Gastroesophageal sphincter (tissue), 4 donors: ENCODE results near the gene NAV2. TPM values are rescaled to one million over a fixed set of nuclear protein-coding genes. Genes with fewer than 3 reads are reported as not detected.

ENCODE experiments used
- ATAC-seq: fragments of 150-250 bp; one replicate; pipeline ENCODE4 v1.9.1; 2016; ENCODE audit warnings: mild to moderate bottlenecking, moderate library complexity
- H3K27ac ChIP-seq, 4 donors: fragments of 200-600 bp; sonication (generic) in 3 of 4; 1 replicate in 3 of 4; 2 replicates in 1 of 4; pipeline ENCODE4 v1.5.1; 2016 to 2019
- H3K27me3 ChIP-seq: fragments of 200-600 bp; sonication (generic); one replicate; pipeline ENCODE4 v1.5.1; 2019
- H3K36me3 ChIP-seq, 2 donors: fragments of 200-600 bp; sonication (generic); one replicate each; pipeline ENCODE4 v1.5.1; 2019; ENCODE audit warnings: control low read depth in 1 of 2
- H3K4me1 ChIP-seq, 3 donors: fragments of 200-600 bp; sonication (generic); 1 replicate in 2 of 3; 2 replicates in 1 of 3; pipeline ENCODE4 v1.5.1; 2016 to 2019; ENCODE audit warnings: control low read depth in 2 of 3
- H3K4me3 ChIP-seq, 2 donors: fragments of 200-600 bp; sonication (generic); one replicate each; pipeline ENCODE4 v1.5.1; 2019; ENCODE audit warnings: mild to moderate bottlenecking in 1 of 2, moderate library complexity in 1 of 2
- H3K9me3 ChIP-seq, 3 donors: fragments of 200-600 bp; sonication (generic); one replicate each; pipeline ENCODE4 v1.5.1; 2017 to 2019; ENCODE audit warnings: control low read depth in 2 of 3
- CTCF ChIP-seq, 4 experiments: fragments of 200-600 bp in 2 of 4; fragments of 450-650 bp in 2 of 4; sonication (generic) in 1 of 4; IDR thresholded peaks; one replicate each; pipeline ENCODE4 v1.5.1; 2017 to 2019; ENCODE audit warnings: antibody characterized with exemption in 4 of 4, mild to moderate bottlenecking in 2 of 4, moderate library complexity in 2 of 4
- EP300 ChIP-seq: sonication (generic); formaldehyde crosslinking; IDR thresholded peaks from one replicate; pipeline ENCODE4 v1.6.1; 2017; ENCODE audit warnings: antibody characterized with exemption, mild to moderate bottlenecking
- POLR2A ChIP-seq, 2 donors: fragments of 450-650 bp; IDR thresholded peaks; one replicate each; pipeline ENCODE4 v1.6.1; 2017; ENCODE audit warnings: antibody characterized with exemption in 2 of 2, mild to moderate bottlenecking in 2 of 2, moderate library complexity in 1 of 2
- POLR2AphosphoS5 ChIP-seq: sonication (generic); formaldehyde crosslinking; IDR thresholded peaks from one replicate; pipeline ENCODE4 v1.6.1; 2017; ENCODE audit warnings: antibody characterized with exemption
- WGBS, 2 donors: methylation state at CpG; one replicate each; pipeline ENCODE4 v1.1.5; 2018; ENCODE audit warnings: low coverage in 1 of 2; 5-methylcytosine and 5-hydroxymethylcytosine counted together
- total RNA-seq, 4 donors: library from RNA; depleted of rRNA; stranded (reverse); fragments of >200 nt; gene quantifications; one replicate each; pipeline ENCODE4 v1.1.0, GENCODE V29; 2016

Gene NAV2
- total RNA-seq, 4 donors from 2014 or later = 19.5 to 57.1 (median 43.4) TPM

- no peaks in the 10 kb centered on the region for H3K36me3 ChIP-seq
- H3K27me3 ChIP-seq = no peaks in the 10 kb centered on the region
- H3K4me1 ChIP-seq = peaks cover 7 to 91% (median 9%) of the 10 kb centered on the region in 3 donors
- WGBS, 2 donors = 35 to 39% methylated on average over 2 of the region's 4 CpGs
- H3K9me3 ChIP-seq = no peaks in the 10 kb centered on the region
- no peak overlapping the region for H3K4me3 ChIP-seq
- no peak for ATAC-seq
- no peak for TF ChIP-seq EP300
- no peak for TF ChIP-seq POLR2A (IDR thresholded peaks at IDR 0.05)
- no peak for TF ChIP-seq CTCF (IDR thresholded peaks at IDR 0.05)
- TF ChIP-seq POLR2AphosphoS5 = no peak
- no peak overlapping the region for H3K27ac ChIP-seq
These were observed 90.2 kb downstream of the NAV2 start for GRCh38 chr11:19802773-19803293.

GRCh38 chr11:19803506-19803998 lies 90.9 kb downstream of the NAV2 start:
- Histone ChIP-seq H3K36me3 (no peaks in the 10 kb centered on the region), H3K4me3 (no peak overlapping the region), H3K4me1 (peaks cover 7 to 91% (median 9%) of the 10 kb centered on the region in 3 donors), H3K9me3 (no peaks in the 10 kb centered on the region), H3K27ac (no peak overlapping the region), H3K27me3 (no peaks in the 10 kb centered on the region)
- no peak for TF ChIP-seq CTCF (IDR thresholded peaks at IDR 0.05)
- TF ChIP-seq EP300 = no peak
- no peak for TF ChIP-seq POLR2A (IDR thresholded peaks at IDR 0.05)
- no peak for TF ChIP-seq POLR2AphosphoS5
- 89 to 92% methylated on average over 3 of the region's 3 CpGs for WGBS, 2 donors
- ATAC-seq = no peak

GRCh38 chr11:19805376-19805775 lies 92.7 kb downstream of the NAV2 start:
- H3K4me3 ChIP-seq = no peak overlapping the region
- 10 to 62% methylated on average over 2 to 4 of the region's 5 CpGs for WGBS, 2 donors
- H3K9me3 ChIP-seq = no peaks in the 10 kb centered on the region
- no peak for ATAC-seq
- H3K36me3 ChIP-seq = no peaks in the 10 kb centered on the region
- H3K27ac ChIP-seq = no peak overlapping the region
- H3K4me1 ChIP-seq = peaks cover 7 to 75% (median 9%) of the 10 kb centered on the region in 3 donors
- TF ChIP-seq CTCF (IDR thresholded peaks at IDR 0.05) (no peak), POLR2A (IDR thresholded peaks at IDR 0.05) (no peak)
- no peaks in the 10 kb centered on the region for H3K27me3 ChIP-seq

- Histone ChIP-seq H3K4me3 (no peak overlapping the region), H3K9me3 (no peaks in the 10 kb centered on the region), H3K36me3 (no peaks in the 10 kb centered on the region), H3K27me3 (no peaks in the 10 kb centered on the region), H3K27ac (no peak overlapping the region), H3K4me1 (peaks cover 7 to 75% (median 9%) of the 10 kb centered on the region in 3 donors)
- WGBS, 2 donors = 56 to 59% methylated on average over 2 of the region's 2 CpGs
- no peak for TF ChIP-seq CTCF (IDR thresholded peaks at IDR 0.05)
- no peak for TF ChIP-seq POLR2AphosphoS5
- TF ChIP-seq POLR2A (IDR thresholded peaks at IDR 0.05) = no peak
- TF ChIP-seq EP300 = no peak
- ATAC-seq = no peak
These were observed 93.2 kb downstream of the NAV2 start for GRCh38 chr11:19805827-19806226.

- no peak for ATAC-seq
- WGBS, 2 donors = 51 to 68% methylated on average over 2 of the region's 2 CpGs
These were observed 93.6 kb downstream of the NAV2 start for GRCh38 chr11:19806251-19806650.

More at GRCh38 chr11:19806251-19806650, 93.6 kb downstream of the NAV2 start:
- TF ChIP-seq POLR2A (IDR thresholded peaks at IDR 0.05) (no peak), POLR2AphosphoS5 (no peak), CTCF (IDR thresholded peaks at IDR 0.05) (no peak), EP300 (no peak)
- H3K4me3 ChIP-seq = no peak overlapping the region
- no peak overlapping the region for H3K27ac ChIP-seq
- H3K27me3 ChIP-seq = no peaks in the 10 kb centered on the region
- H3K4me1 ChIP-seq = peaks cover 7 to 75% (median 9%) of the 10 kb centered on the region in 3 donors
- no peaks in the 10 kb centered on the region for H3K36me3 ChIP-seq
- no peaks in the 10 kb centered on the region for H3K9me3 ChIP-seq
